Stimulated activated CD8-positive, alpha-beta memory T cell treated with anti-CD3 and anti-CD28 coated beads, Interleukin-7, amount 100 ng/mL, for 1 hour (primary cell): ENCODE data around the gene KCNC1.

Source experiments
- DNase-seq, 2 donors: peaks; one replicate each; pipeline ENCODE4 v3.0.0-alpha.2; 2020; ENCODE audit warnings: low read depth in 2 of 2

Gene KCNC1

DNA sequence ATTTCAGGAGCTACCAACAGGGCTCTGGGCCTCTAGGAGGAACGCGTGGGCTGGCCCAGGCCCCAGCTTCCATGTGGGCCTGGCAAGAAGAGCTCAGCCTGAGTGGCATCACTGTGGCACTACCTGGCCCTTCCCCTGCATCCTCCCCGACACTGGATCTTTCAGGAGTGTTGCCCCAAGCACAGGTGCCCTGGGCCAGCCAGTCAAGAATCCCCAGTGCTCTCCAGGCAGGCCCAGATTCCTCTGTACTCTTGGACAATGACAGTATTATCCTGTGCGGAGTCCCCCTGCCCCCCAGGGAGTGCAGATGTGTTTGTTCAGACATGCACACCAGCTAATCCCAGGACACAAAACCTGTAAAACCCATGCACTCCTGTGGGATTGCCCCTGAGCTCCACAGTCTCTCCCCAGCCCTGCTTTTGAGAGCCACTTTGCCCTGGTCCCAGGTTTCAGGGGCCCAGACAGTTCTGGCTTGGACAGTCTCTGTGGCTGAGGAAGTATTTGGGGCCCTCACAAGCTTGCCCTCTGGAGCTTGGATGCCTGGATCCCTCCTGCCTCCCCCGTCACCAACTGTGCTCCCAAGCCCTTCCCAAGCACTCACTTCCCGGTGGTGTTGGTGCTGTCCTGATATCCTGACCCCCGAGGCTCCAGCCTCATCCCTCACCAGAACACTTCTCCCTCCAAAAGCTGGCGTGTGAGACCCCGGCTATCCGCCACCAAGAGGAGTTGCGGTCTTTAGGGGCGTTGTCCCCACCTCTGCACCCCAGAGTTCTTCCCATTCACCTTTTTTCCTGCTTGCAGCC, 39.9 kb downstream of the KCNC1 start:
- no peak for DNase-seq

DNA sequence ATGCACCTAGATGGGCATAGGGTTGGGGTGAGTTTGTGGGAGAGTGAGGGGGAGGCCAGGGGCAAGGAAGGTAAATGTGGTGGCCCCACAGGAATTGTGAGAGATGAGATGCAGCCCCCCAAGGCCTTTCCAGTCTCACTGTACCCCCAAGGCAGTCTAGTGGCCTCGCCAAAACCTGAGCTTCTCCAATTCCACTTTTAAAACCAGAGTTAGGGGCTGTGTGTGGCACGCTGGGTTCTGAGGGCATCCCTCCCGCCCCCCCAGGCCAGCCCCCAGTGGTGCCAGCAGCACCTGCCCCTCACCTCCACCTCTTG, 40.4 kb downstream of the KCNC1 start:
- no peak for DNase-seq

DNA sequence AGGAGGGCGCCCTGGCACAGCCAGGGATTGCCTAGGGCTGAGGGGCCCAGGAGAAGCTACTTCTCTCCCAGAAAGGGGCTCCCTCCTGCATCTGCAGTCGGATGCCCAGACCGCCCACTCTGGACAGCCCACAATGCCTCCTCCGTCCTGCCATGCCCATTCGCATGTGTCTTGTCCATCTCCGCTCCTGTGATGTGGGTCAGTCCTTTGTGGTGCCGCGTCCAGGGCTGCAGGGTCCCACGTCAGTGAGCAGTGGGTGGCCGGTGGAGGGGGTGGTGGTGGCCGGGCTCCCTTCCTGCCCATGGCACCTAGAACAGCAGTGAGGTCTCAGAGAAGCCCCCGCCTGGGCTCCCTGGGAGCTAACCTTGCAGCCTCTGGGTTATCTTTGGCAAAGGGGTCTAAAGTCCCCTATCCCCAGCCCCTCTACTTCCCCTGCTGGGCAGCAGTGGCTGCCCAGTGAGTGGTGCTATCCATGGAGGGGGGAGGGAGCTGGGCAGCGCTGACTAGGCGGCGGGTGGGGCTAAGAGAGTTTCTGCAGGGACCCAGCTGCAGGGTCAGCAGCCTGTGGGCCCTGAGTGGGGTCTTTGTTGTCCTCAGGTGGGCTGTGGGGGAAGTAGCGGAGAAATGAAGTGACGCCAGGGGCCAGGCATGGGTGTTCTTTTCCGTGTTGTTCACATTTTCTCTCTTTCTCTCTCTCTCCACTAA, 41.1 kb downstream of the KCNC1 start:
- DNase-seq: no peak

DNA sequence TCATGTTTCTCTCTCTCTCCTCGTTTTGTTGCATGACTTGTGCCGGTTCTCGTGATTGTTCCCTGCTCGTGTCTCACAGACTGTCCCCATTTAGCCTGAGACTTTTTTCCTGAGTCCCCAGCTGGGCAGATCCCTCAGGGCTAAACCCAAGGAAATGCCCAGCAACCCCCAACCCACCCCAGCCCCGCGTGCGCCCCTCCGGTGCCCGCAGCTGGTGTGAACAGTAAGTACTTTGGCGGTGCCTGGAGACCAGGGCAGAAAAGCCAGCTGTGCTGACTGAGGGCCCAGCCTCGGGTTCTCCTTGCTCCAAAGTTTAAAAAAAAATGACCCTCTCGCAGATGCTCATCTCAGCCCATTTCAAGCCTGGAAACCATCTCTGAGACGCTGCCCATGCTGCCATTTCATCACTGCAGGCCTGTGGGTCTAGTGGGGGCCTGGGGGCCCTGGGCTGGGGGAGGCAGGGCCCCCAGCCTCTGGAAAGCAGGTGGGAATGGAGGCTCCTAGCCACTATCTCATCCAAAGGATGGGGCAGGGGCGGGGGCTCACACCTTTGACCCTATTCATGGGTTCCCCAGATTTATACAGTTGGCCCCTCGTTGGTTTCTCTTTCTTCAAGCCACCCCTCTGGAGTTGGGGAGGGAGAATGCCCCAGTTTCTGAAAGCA, 41.8 kb downstream of the KCNC1 start:
- no peak for DNase-seq

DNA sequence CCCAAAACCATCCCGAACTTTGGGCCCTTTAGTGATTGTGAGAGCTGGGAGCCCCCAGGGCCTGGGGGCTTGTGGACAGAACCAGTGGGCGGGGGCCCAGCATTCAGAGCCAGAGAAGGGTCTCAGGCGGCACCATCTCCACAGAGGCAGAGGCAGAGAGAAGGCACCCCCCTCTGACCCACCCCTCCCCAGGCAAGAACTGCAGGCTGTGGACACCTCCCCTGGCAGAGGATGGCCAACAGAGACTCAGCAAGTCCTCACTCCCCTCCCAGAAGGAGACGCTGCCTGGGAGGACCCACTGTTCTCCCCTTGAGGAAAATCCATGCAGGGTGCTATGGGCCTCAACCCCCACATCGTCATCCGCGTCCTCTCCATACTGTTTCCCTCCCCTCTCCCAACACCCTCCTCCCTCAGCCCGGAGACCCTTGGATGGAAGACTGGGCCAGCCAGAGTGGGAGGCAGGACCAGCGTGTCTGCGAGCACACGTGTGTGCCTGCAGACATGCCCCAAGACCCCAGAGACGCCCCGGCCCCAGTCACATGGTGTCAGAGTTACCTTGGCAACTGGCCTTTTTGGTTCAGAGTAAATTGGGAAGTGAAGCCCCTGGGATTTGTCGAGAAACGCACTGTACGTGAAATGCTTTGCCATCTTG, 42.6 kb downstream of the KCNC1 start:
- DNase-seq: no peak

DNA sequence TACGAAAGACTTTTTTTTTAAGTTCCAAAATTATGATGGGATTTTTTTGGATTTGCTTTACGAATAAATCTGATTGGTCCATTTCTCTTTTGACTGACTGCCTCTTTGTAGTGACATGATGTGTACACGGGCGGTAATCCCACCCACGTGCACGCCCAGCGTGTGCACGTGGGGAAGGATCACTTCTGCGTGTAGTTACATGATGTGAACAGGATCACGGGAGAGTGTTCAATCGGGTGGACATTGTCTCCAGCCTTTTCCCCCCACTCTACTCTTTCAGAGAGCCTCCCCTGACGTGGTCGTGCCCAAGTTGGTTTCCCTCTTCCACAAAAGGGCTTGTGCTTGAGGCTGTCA, 43.1 kb downstream of the KCNC1 start:
- no peak for DNase-seq

DNA sequence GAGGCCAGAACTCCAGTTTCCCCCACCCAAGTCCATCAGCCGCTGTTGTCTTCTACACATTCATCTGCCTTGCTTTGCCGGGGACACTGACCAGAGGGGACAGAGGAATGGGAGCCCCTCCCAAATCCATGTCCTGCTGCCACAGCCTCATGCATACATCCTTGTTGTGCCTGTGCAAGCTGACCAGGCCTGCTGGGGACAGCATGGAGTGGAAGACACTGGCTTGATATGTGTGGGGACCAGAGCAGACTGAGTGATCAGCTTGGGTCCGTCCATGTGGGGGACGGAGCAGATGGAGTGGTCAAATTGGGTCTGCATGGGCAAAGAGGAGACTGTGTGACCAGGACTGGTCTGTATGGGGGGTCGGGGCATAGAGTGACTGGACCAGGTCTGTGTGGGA, 43.8 kb downstream of the KCNC1 start:
- no peak for DNase-seq

DNA sequence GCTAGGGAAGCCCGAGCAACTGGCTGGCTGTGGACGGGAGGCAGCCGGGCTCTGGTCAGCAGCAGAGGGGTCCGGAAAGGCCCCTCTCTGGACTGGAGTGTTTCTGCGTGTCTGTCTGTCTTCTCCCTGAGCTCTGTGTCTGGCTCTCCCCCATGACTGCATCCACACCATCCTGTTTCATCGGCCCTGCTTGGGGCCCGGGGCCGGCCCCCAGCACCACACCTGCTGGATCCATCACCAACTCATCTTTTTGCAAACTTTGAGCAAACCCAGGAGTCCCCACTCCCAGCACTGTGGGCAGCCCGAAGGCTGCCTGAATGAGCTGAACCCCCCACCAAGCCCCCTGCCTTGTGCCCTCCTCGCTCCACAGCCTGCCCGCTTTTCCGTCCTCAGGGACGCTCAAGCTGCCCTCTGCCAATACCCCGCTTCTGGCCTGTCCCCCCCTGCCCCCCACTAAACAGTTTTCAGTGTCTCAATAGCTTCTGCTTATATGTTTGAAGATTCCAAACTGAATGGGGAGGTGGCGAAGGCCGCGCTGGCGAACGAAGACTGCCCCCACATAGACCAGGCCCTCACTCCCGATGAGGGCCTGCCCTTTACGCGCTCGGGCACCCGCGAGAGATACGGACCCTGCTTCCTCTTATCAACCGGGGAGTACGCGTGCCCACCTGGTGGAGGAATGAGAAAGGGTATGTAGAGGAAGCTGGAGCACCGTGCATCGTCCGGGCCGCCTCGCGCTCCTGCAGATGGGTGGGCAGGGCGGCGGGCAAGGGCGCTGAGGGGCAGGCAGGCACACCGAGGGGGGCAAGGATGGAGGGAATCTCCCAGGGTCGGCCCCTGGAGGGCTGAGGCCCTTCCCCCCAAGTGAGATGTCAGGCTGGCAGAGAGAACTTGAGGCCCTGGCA, 44.6 kb downstream of the KCNC1 start:
- no peak for DNase-seq

DNA sequence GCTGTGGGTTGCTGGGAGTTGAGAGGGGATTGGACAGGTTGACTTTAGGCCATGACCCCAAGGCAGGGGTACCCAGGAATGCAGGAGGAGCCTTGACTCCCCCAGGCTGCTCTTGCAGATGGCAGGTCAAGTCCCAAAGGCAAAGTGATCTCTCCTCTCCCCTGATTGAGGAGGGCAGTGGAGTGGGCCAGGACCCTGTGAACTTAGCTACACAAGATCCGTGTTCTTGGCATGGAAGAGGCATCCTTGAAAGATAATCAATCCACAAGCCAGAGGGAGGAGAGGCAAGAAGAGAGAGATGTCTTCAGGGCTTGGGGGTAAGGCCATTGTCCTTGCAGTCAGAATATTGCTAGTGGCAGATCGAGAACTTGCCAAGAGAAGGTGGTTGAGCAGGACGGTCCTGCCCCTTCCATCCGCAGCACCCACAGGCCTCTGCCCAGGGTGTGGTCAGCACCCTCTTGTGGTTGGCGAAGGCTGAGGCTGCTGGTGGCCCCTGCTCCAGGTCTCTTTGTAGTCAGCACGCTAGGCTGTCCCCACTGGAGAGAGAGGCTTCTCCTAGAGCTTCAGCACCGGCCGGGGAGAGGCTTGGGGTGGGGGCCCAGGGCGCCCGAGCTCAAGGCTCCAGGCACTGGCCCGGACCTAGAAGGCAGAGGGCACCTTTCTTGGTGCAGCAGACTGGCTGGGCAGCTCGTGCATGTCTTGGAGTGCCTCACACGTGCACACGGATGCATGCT, 45.4 kb downstream of the KCNC1 start:
- no peak for DNase-seq

GRCh38 chr11:17780668-17781067, 46.1 kb downstream of the KCNC1 start:
- no peak for DNase-seq

GRCh38 chr11:17781221-17781620, 46.6 kb downstream of the KCNC1 start:
- DNase-seq: no peak

DNA sequence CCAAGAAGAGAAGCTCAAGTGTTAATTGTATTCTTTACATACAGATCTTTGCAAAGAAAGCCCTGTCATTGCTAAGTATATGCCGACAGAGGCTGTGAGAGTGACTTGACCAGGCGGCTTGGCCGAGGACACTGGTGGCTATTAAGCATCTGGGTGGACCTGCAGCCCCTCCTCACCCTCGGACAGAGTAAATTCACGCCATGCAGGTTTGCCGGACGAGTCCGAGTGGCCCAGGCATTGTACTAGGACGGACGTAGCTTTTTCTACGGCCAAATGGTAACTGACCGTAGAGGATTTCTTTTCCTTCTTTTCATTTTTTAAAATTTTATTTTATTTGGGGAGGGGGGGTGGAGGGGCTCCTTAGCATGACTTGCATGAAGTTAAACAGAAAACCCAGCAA, 47.0 kb downstream of the KCNC1 start:
- no peak for DNase-seq

- DNase-seq: no peak
These were observed 47.6 kb downstream of the KCNC1 start for GRCh38 chr11:17782145-17782544.

DNA sequence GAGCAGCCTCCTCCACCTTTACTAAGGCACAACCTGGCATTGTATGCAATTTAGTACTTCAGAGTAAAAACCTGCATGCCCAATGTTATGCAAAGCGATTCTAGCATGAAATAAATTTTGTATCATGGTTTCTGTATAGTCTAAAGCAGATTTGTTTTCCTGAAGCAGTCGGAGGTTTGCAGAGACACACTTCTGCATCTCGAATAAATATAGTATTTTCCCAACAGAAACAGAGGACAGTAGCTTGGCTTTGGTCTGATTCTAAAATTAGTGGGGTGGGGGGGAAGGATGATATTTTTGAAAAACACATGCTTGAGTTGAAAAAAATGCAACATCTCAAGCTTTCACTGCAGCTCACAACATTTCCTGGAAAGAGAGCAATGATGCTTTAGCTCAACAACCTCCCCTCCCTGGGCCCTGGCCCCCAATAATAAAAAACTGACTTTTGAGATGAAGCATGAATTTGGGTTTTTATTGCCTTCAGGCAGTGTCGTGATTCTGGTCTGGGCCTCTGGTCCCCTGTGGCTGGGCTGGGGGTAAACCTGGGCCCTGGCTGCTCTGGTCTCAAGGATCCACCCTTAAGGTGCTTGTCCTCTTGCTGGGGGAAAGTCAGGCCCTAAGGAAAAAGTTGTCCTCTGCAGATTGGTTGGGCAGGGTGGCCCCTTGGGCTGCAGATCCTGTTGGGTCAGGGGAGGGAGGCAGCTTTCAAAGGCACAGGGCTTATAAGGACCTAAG, 48.2 kb downstream of the KCNC1 start:
- no peak for DNase-seq

GRCh38 chr11:17783878-17784277, 49.3 kb downstream of the KCNC1 start:
- no peak for DNase-seq

GRCh38 chr11:17786824-17787525, 52.4 kb downstream of the KCNC1 start:
- no peak for DNase-seq

DNA sequence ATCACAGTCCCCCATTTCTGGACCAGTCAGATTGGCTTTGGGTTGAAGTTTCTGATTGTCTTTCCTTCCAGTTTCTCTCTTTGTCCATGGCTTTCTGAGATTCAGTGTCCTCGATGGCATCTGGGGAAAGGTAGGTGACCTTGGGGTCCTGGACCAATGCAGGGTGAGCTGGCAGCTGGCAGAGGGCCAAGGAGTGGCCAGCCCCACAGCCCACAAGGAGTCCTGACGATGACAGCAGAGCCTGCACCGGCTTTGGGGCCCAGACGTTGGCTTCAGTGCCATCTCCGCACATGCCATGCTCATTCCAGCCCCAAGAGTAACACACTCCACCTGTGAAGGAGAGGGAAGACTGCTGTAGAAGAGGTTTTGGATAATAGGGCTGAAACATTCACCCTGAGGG, 53.5 kb downstream of the KCNC1 start:
- no peak for DNase-seq

GRCh38 chr11:17790453-17790852, 55.9 kb downstream of the KCNC1 start:
- no peak for DNase-seq

- no peak for DNase-seq
These were observed 56.6 kb downstream of the KCNC1 start for GRCh38 chr11:17791144-17791543.

GRCh38 chr11:17792161-17792560, 57.6 kb downstream of the KCNC1 start:
- no peak for DNase-seq
